ENCODE measurements around the gene CTDSPL.

CTDSPL gene

GRCh38 chr3:38009807-38010591, 148.3 kb downstream of the CTDSPL start:
- peaks cover 0 to 4% of the 10 kb centered on the region in 2 experiments; a peak in 1 of 3 replicates for H3K36me3 ChIP-seq (ENCODE audit: control insufficient read depth in 2 of 2, insufficient read depth in 1 of 2, low read length in 2 of 2)
- H3K9me3 ChIP-seq (ENCODE audit: control insufficient read depth, insufficient read depth, low read depth, low read length): no peaks in the 10 kb centered on the region
- no peaks in the 10 kb centered on the region for H3K4me1 ChIP-seq (ENCODE audit: control insufficient read depth, insufficient read depth, low read length)
- ChIA-PET CTCF (interaction anchor here (1.4 kb wide), 1 partner anchor 13 kb away, joined by 4 read pairs; no protein-coding TSS in a partner anchor), POLR2A (no interaction called here)
- no peak overlapping the region for H3K4me3 ChIP-seq (ENCODE audit: low read depth, low read length)
- no peak overlapping the region for H3K27ac ChIP-seq (ENCODE audit: extremely low read depth, low read depth, low read length)
- no peak for TF ChIP-seq ZBTB20 (tag by site-specific recombination; IDR thresholded peaks at IDR 0.05)
- no peak for TF ChIP-seq PATZ1 (tag by site-specific recombination; IDR thresholded peaks at IDR 0.05)
- TF ChIP-seq ZNF18 (tag by site-specific recombination; IDR thresholded peaks at IDR 0.05): no peak
- no peak for TF ChIP-seq ZNF529 (tag by site-specific recombination; IDR thresholded peaks at IDR 0.05; ENCODE audit: insufficient replicate concordance)
- no peak for TF ChIP-seq ZNF354C (tag by site-specific recombination; IDR thresholded peaks at IDR 0.05; ENCODE audit: borderline replicate concordance, low read depth)
- TF ChIP-seq REST (tag by site-specific recombination; IDR thresholded peaks at IDR 0.05): no peak
- TF ChIP-seq ZNF184 (tag by site-specific recombination; IDR thresholded peaks at IDR 0.05): no peak
- no peak for TF ChIP-seq SALL2 (tag by site-specific recombination; IDR thresholded peaks at IDR 0.05; ENCODE audit: borderline replicate concordance)
- TF ChIP-seq ZNF518A (tag by site-specific recombination; conservative IDR thresholded peaks at IDR 0.05; ENCODE audit: low read depth): no peak
- TF ChIP-seq PRDM4 (tag by site-specific recombination; IDR thresholded peaks at IDR 0.05): no peak
- no peak for TF ChIP-seq ZNF76 (tag by site-specific recombination; IDR thresholded peaks at IDR 0.05; ENCODE audit: borderline replicate concordance, low read depth)
- TF ChIP-seq ZNF501 (tag by site-specific recombination; IDR thresholded peaks at IDR 0.05): no peak
- TF ChIP-seq ZNF248 (tag by site-specific recombination; IDR thresholded peaks at IDR 0.05): no peak
- no peak for TF ChIP-seq ZNF302 (tag by site-specific recombination; IDR thresholded peaks at IDR 0.05; ENCODE audit: low read depth)
